Stimulated activated CD4-positive, alpha-beta T cell treated with anti-CD3 and anti-CD28 coated beads, TNF-alpha, amount 100 ng/mL, for 24 hours (primary cell): ENCODE results near the gene CSNK1E.
A peak's percentile ranks its signal among the peaks of the same experiment; 100 is the strongest.

ENCODE experiments used
- DNase-seq, 3 experiments: peaks; one replicate each; pipeline ENCODE4 v3.0.0-alpha.2; 2020; ENCODE audit warnings: low read depth in 3 of 3

CSNK1E gene

DNA sequence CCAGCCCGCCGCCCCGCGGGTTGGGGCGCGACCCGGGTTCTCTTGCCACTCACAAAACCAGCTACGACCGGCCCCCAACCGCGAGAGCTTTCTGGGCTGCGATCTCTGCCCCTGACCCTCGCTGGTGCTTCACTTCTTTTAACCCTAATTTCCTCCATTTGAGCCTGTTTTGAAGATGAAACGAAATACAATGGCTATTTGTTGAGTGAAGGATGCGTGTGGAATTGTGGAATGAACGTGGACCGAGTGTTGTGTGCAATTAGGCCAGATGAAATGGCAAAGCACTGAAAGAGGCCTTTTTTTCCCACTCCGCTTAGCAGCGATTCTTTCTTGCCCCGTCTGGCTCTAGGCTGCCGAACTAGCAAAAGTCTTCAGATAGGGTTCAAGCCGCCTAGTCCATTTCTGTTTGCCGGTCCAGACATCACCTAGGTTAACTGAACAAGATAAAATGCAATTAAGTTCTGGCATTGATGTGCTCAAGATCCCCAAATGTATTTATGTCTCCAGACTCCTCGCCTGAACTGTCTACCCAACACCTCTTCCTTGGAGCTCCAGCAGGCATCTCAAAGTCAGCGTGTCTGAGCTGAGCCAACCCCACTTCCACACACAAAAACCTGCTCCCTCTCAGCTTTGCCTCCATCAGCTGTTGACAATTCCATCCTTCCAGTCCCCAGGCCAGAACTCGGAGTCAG, 44.0 kb downstream of the CSNK1E start:
- DNase-seq: no peak

DNA sequence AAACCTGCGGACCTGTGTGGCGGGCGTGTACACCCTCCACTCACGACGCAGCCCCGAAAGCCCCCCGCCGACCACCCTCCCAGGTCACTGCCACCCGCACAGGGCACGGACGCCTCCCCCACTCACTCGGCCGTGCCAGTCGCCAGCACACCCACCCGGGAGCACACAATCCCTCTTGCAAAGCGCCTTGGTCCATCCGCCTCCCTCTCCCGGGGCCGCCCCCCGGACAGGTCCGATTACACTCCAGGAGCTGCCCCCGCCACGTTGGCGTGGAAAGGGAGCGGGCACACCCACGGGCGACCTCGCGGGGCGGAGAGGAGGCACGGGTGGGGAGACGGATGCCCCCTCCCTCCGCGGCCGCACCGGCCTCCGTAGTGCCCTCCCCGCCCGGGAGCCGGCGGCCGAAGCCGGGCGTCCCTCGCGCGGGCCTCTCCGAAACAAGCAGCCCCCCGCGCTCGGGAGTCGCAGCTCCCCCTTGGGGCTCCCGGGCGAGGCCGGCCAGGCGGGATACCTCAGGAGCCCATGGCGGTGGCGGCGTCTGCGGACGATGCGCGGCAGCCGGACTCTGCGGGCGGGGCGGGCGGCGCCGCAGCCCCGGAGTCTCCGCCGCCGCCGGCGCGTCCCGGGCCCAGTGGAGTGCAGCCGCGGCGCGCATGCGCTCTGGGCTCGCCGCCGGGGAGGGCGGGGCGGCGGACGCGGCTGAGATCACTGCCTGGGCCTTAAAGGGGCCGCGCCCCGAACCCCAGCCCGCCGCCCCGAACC, 44.7 kb downstream of the CSNK1E start, which contains the start of gene TMEM184B:
TMEM184B (minus strand) TSS at position 638 of the 762 bp plus-strand sequence. CDS start 25,049 bp downstream, outside the sequence.
- peak; percentile 54 to 75 (median 67) for DNase-seq

DNA sequence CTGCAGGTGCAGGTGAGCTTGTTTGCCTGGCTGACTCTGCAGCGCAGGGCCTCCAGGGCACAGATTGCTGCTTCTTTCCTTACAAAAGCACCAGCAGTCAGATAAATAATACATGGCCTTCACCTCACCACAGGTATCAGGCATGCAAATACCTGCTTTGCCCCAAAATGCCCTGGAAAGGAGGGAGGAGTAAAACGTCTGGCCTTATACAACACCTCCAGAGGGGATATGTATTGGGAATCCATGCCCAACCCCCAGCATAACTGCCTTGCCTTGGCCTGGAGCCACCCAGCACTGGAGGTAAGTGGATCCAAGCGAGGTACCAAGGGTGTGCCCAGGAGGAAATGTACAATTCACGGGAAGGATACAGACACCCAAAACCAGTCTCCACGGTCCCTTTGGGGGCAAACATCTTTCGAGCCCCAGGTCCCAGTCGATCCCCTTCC, 45.3 kb downstream of the CSNK1E start:
- no peak for DNase-seq

GRCh38 chr22:38271101-38271500, 46.1 kb downstream of the CSNK1E start:
- DNase-seq: no peak

DNA sequence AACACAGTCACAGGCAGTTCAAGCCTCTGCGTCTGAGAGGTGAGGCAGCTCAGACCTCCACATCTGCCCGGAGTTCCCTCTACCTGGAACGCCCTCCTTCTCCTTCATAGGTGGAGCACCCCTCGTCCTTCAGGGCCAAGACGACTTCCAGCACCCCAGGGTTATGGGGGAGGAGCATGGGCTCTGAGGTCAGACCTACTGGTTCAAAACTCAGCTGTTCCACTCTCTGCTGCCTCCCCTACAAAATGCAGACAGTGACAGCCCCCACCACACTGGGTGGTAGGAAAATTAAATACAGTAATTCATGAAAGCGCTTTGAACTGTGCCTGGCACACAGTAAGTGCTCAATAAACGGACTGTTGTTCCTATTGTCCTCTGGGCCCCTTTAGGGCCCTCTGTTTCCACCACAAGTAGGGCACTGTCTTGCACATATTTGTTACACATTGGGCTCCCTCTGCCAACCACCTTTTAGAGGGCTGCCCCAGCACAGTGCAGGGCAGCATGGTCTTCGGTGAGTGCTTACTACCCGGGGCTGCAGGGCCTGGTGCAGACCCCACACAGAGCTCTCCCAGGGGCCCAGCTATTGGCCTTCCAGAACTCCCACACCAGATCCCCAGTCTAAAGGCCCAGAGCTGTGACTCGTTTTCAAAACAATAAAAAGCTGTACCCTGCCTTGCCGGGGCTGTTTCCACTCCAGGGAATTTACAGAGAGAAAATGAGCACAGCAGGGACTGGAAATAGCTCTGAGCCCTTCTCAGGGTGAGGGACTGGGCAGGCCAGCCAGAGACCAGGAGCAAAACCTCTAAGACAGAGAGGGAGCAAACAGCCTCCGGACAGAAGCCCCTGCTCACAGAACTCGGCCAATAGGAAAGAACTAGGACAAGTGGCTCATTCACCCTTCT, 46.9 kb downstream of the CSNK1E start:
- DNase-seq: no peak

DNA sequence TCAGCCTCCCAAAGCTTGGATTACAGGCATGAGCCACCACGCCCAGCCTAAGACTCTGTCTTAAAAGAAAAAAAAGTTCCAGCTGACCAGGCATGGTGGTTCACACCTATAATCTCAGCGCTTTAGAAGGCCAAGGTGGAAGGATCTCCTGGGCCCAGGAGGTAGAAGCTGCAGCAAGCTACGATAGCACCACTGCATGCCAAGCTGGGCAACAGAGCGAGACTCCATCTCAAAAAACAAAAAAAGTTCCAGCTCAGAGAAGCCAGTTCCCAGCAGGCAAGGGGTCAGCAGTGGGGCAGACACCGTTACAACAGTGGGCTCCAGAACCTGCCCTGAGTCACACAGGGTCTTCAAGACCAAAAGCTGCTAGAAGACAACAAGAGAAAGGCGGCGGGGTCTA, 47.8 kb downstream of the CSNK1E start:
- no peak for DNase-seq

DNA sequence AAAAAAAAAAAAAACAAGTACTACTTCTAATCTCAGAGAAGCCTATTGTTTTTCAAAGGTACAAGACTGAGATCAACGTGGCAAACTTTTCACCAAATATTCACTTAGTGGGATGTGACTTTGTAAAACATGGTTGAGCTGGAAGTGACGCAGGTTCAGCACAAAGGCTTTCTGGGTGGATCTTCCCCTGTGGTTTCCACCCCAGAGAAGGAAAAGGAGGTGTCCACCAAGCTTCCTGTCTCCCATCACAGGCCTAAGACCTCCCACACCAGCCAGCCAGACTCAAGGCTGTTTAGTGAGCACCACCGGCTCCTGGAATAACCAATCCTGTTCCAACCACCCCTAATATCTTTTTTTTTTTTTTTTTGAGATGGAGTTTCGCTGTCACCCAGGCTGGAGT, 50.1 kb downstream of the CSNK1E start:
- peak in 2 of 3 experiments; percentile 30 to 35 for DNase-seq

GRCh38 chr22:38266120-38266519, 51.1 kb downstream of the CSNK1E start:
- DNase-seq: no peak

GRCh38 chr22:38264322-38264843, 52.9 kb downstream of the CSNK1E start:
- DNase-seq: no peak

GRCh38 chr22:38262051-38262795, 55.0 kb downstream of the CSNK1E start:
- DNase-seq: peak in 1 of 3 experiments; percentile 37

- no peak for DNase-seq
Measured at GRCh38 chr22:38260761-38261681, 56.2 kb downstream of the CSNK1E start.

- no peak for DNase-seq
Measured at GRCh38 chr22:38259370-38259769, 57.9 kb downstream of the CSNK1E start.

DNA sequence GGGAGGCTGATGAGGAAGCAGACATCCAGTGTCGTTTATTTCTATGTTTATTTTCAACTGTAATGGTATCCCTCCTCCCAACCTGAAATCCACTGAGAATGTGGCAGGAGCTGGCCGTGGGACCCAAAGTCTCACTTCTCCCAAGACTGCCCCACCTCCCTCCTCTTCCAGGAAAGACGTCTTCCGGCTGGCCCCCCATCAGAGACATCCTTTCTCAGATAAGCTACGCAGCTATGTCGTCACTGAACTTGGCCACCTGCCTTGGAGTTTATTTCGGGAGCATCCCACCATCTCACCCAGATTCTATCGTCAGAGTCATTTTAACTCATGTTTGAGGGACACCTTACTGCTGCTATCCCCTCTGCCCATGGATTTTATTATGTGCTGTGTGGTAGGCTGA, 58.3 kb downstream of the CSNK1E start:
- DNase-seq: no peak

DNA sequence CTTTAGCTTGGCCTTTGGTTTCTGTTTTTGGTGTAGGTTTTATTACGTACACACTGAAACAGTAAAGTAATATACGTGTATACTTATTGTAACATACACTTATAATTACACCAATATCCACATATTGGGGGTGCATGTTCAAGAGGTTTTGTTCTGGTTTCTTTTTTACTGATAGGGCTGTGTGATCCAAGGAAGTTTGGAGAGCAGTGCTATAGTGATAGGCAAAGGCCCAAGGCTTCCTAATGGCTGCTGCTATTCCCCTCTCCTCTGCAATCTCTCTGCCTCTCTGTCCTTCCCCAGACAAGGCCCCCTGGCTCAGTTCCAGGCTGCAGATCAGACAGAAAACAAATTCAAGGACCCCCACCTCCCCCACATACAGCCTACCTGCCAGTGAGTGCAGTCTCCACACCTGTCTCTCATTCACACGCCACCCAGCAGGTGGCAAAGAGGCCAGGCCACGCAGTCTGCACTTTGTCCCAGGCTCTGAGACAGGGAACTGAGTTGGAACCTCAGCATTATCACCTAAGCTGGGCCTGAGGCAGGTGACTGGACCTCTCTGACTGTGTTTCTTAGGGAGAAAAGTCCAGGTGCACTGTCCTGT, 59.5 kb downstream of the CSNK1E start:
- DNase-seq: no peak

DNA sequence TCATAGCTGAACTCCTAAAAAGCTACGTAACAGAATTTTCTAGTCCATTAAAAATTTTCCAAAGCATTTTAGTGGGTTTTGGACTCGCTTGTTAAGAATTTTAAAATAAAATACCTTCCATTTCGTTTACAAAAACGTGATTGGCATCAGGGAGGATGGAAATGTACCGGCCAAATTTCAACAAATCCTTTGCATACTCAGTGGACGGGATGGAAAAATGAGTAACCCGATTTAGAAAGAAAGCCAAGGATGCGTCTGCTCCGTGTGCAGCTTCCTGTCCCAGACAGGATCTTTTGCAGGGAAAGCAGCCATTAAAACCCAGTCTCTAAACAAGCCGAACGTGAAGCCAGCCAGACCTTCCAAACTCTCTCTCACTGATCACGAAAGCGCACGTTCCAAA, 60.1 kb downstream of the CSNK1E start:
- DNase-seq: no peak

- DNase-seq: no peak
Measured at GRCh38 chr22:38255697-38256096, 61.5 kb downstream of the CSNK1E start.

- DNase-seq: no peak
Measured at GRCh38 chr22:38251341-38251692, 65.9 kb downstream of the CSNK1E start.

DNA sequence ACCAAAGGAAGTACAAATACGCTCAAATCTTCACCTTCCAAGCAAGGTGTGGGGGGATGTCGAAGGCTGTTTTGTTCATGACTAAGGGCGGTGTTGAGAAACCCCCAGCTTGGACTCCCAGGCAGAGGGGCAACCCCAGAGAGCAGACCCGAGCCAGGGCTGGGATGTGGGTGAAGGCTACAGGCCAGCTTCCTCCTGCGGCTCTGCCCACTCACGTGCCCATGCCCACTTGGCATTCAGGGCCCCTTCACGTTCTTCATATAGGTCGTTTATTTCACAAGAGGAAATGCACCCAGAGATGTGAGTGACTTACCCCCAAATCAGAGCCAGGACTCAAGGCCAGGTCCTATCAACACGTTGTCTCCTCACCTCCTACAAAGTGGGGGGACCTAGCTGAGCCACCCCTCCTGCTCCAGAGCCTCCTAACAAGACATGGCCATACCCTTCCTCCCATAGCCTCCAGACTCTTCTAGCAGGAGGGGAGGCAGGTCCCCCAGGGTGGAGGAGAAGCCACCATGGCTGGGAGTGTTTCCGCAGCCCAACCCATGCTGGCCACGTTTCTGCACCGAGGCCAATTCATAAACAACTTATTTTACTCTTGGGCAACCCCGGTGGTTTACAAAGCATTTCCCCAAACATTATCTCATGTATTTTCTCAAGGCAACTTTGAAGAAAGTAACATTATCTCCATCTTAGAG, 66.4 kb downstream of the CSNK1E start:
- DNase-seq: no peak
